NOMO-1 treated with DMSO at 0.1 percent for 48 hours (cell line): ENCODE results near the gene LIN54.
A peak's percentile ranks its signal among the peaks of the same experiment; 100 is the strongest.
"Not testable (repeated sequence)": the region's sequence is repeated elsewhere in the genome, so short reads cannot be mapped to it uniquely, and the experiment has no call there.

Source experiments
- DNase-seq: peaks from one replicate; lab custom pipeline; 2025; ENCODE audit not compliant: unreplicated experiment; lab: John Stamatoyannopoulos, UW

Gene LIN54

DNA sequence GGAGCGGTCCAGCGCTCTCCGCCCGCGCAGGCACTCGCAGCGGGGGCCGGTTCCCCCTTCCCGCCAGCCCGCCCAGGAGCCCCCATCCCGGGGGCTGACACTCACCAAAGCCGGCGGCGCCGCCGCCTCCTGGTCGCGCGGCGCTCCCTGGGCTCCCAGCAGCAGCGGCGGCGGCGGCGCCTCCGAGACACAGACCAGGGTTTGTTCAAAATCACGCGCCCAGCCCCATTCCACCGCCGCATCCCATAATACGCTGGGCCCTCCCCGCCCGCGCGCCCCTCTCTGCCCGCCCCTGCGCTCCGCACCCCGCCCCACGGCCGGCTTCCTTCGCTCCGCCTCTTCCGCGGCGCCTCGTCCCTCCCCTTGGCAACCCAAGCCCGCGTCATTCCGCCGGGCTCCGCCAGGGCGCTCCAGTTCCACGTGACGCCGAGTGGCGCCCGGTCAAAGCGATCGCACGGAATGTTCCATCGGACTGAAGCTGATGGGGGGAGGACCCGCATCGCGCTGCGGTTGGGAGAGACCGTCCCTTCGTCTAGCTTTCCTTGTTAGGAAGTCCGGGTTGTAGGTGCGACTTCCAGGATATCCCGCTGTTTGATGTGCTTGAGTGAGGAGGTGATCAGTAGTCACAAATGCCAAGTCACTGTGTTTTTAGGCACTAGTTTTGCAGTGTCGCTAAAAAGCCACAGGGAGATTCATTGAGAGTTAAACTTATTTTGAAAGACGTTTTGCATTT is 2.2 kb upstream of the LIN54 start:
- peak; percentile 95 for DNase-seq

DNA sequence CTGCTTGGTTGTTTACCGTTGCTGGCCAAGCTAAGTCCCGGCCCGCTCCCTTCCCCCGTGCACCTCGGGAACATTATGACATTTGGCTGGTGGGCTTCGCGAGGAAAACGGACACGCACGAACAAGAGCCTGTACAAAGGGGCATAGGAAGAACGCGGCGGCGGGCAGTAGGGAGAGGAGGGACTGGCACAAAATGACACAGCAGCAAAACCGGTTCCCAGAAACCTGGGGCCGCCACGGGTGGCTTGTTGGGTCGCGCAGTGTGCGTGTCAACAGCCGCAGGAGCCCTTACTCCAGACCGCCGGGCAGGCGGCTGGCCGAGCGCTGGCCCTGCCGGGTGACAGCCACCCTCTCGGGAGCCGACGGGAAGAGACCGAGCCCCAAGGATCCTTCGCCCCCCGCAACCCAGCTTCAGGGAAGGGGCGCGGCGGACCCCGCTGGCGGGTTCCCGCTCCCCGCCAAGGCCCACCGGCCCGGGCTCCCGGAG is 1.6 kb upstream of the LIN54 start:
- no peak for DNase-seq

DNA sequence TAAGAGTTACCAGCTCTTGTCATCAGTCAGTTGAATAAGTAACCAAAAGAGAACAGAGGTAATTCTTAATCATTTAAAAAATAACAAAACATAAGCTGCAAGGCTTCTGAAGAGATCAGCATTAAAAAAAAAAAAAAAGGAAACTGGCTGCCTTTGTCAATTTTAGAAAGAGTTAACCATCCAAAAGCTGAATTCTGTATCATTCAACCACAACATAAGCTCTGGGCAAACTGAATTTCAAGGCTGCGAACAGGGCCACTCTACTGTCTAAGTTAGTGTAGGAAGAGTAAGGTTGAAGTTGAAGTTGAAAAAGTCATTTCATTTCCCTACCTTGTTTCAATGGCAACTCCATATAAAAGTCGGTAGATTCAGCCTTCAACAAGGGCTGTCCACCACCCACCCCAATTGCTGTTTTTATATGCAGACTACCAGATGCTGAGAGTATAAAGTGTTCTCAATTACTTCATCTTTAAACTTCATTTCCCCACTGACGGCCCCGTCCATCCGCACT is 1.1 kb upstream of the LIN54 start:
- DNase-seq: peak; percentile 28

DNA sequence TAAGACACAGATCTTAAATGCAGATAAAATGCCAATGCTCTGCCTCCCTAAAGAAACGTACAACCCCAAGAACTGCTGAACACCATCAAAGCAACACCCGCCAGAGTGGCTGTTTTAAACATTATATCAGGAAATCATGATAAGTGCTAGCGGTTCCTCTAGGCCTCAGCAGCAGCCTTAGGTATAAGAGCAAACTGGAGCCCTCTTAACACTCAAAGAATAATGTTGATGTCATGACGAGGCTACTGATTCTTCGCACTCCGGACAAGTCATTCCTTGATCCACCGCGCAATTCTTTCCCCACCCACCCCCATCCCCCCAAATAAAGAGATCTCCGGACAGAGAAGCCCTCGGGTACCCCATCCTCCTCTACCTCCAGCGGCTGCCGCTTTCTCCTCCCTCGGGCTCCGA is 507 bp downstream of the LIN54 start:
- no peak for DNase-seq

DNA sequence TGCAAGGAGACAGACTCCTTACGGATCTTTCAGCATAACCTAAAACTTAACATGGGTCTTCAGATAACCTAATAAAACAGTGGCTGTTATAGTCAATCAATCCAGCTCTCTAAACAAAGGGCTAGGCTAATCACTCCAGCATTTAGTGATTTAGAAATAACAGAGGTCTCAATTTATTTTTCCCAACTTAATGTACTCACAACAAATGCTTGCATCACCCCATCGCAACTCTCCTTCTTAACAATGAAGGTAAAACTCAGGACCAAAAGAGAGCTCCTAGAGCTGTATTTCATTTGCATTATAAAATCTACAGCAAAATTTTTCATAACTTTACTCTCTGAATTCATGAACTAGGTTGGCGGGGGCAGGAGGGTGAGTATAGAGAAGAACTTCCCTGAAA is 1.1 kb downstream of the LIN54 start:
- DNase-seq: peak; percentile 9

DNA sequence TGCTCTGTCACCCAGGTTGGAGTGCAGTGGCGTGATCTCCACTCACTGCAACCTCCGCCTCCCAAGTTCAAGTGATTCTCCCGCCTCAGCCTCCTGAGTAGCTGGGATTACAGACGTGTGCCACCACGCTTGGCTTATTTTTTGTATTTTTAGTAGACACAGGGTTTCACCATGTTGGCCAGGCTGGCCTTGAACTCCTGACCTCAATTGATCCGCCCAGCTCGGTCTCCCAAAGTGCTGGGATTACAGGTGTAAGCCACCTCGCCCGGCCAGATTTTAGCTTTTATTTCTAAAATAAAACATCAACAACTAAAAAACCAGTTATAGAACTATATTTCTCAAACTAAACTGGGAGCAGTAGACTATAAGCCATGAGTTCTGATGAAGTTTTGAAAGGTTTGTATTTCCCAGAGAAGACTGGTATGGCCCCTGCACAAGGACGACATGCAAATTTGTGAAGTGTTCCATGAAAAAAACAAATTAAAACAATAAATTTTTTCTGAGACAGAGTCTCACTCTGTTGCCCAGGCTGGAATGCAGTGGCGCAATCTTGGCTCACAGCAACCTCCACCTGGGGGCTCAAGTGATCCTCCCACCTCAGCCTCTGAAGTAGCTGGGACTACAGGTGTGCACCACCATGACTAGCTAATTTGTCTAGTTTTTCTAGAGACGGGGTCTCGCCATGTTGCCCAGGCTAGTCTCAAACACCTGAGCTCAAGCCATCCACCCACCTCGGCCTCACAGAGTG is 7.4 kb downstream of the LIN54 start:
- not testable (repeated sequence) for DNase-seq

DNA sequence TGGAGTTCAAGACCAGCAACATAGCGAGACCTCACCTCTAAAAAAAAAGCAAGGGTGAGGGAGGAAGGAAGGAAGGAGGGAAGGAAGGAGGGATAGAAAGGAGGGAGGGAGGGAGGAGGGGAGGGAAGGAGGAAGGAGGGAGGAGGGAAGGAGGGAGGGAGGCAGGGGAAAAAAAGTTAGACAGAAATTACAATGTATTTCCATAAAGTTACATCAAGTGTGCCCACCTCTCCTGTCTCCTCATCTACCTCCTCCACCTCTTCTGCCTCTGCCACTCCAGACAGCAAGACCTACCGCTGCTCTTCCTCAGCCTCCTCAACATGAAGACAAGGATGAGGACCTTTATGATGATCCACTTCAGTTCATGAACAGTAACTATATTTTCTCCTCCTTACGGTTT is 8.3 kb downstream of the LIN54 start:
- no peak for DNase-seq

DNA sequence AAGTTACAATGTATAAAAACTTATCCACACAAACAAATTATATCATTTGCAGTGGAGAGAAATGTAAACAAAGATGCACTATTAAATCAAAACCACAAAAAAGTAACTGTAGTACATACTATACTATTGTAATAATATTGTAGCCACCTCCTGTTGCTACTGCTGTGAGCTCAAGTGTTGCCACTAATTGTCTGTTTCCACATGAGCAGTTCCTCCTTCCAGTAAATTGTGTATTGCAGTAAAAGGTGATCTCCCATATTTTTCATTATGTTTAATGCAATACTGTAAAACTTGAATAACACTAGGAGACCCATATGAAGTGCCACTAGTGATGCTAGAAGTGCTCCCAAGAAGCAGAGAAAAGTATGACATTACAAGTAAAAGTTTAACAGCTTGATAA is 11.7 kb downstream of the LIN54 start:
- peak; percentile 71 for DNase-seq

DNA sequence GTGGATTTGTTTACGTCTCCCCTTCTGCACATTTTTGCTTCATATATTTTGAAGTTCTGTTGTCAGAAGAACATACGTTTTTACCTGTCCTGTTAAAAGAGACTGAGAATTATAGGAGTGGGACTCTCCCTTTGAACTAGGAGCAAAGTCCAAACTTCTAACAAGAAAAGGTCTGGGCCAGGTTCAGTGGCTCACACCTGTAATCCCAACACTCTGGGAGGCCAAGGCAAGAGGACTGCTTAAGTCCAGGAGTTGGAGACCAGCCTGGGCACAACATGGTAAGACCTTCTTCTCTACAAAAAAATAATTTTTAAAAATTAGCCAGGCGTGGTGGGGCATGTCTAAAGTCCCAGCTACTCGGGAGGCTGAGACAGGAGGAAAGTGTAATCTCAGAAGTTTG is 15.8 kb downstream of the LIN54 start:
- no peak for DNase-seq

DNA sequence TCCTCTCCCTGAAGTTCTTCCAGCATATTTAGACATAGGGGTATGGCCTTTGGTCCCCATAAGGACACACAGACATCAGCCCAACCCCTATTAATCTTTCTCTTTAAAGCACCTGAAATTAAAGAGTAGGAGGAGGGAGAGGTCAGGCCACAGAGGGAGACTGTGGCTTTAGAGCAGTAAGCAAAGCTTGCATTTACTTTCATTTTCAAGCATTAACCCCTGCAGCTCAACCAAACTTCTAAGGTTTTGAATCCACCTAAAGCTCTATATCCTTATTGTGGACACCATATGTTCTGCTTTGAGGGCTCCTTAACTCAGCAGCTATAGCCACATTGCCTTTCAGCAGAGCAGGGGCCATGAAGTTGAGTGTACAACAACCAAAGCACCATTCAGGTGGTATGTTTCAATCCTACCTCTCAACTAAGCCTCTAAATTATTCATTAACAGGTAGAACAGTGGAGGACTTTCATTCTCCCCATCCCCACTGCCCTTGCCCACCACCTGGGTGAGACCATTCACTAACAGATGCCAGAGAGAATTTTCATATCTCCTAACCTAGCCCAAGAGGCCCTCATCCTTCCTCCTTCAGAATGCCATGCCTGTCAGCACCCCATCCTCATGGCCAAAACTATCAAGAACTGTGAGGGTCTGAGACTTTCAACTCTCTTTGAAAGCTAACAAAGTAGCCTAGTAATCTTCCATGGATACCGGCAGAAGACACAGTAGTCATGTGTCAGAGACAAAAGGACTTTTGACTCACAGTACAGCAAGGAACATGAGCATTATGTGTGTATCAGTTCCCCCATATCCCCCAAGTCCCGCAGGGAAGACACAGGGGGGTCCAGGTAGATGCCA is 20.8 kb downstream of the LIN54 start:
- DNase-seq: peak; percentile 23

DNA sequence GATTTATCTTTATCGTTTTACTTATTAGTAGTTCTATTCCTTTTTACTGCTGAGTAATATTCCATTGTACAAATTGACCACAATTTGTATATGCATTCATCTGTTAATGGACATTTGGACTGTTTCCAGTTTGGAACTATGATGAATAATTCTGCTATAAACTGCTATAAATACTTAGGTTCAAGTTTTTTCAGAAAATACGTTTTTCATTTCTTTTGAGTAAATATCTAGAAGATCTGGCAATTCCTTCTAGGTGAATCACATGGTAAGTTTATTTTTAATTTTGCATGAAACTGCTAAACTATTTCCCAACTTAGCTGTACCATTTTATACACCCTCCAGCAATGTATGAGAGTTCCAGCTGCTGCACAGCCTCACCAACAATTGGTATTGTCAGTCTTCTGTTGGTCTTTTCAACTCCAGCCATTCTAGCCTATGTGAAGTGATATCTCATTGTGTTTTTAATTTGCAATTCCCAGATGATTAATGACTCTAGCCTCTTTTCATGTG is 22.2 kb downstream of the LIN54 start:
- DNase-seq: no peak

DNA sequence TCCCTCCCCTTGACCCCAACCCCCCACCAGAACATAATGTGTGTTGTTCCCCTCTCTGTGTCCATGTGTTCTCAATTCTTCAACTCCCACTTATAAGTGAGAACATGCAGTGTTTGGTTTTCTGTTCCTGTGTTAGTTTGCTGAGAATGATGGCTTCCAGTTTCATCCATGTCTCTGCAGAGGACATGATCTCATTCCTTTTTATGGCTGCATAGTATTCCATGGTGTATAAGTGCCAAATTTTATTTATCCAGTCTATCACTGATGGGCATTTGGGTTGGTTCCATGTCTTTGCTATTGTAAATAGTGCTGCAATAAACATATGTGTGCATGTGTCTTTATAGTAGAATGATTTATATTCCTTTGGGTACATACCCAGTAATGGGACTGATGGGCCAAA is 23.1 kb downstream of the LIN54 start:
- DNase-seq: not testable (repeated sequence)

DNA sequence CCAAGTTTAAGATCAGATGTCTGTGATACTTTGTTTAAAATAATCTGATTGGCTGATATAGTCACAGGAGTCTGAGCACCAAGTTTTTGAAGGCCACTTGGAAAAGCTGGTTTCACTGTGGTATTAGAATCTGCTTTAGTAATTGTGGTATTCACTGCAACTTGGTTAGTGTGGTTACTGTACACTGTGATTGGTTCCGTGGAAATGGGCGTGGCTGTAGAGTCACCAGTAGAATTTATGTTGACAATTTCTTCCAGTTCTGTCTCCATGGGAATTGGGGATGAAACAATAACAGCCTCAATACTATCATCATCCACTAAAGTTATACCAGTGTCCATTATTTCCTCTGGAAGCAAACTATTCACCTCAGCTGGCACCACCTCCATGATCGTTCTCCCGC is 26.2 kb downstream of the LIN54 start:
- peak; percentile 9 for DNase-seq

DNA sequence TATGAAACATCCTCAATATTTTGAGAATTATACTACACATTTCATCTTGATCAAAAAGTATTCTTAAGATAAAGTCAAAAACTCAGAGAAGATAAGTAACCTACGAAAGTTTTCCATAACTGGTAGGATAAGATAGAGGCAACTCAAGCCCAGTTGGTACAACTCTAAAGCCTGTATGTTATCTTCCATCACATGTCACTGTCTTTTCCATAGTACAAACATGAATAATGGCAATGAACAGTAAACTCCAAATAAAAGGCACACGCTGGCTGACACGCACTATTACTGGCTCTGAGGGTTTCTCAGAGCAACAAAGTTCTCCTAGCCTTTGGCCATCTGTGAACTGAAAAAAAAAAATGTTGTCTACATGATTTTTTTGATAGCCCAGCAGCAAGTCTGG is 27.2 kb downstream of the LIN54 start:
- no peak for DNase-seq

DNA sequence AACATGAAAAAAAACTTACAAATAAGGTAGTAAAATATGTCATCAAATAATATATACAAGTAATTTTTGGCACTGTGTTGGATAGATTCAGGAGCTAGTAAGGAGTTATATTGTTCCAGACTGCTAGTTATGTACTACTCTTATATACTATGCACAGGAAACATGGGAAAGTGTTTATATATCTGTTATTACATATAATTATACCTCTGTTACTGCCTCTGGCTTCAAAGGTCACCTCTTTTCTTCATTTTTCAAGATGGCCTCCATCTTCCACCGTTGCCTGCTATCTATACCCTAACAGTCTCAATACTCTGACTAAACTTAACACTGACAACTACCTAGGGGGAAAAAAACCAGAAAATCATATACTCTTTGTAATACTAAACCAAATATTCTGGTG is 29.5 kb downstream of the LIN54 start:
- DNase-seq: no peak

DNA sequence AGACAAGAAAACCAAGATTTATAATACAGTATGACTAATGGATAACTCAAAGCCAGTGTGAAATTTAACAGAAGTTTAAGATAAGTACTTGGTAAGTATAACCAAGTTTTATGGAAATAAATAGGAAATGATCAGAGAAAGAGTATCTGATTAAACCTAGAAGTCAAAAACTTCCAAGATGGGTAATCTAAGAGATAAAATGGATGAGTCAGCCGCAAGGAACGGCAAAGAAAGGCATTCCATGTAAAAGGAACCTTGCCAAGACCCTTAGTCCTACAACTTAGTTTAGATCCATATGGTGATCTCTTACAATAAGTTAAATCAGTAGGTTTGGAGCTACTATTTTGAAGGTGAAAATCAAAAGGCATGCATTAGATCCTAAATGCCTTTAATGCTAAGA is 34.8 kb downstream of the LIN54 start:
- DNase-seq: no peak

DNA sequence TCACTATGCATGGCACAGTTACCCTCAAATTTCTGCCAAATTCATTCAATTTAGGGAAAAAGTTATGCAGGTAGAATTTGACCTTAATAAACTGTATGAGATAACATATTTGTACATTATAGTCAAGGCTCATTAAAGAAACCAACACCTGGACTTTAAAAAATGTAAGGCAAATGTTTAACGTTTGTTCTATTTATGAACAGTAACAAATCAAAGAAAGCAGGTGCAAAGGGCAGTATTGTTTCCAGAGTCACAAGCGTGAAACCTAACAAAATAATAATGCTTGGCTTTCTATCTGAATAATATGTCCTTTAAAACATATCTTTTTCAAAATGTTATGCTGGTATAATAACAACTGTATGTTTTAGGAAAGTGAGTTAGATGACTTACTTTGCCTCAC is 41.2 kb downstream of the LIN54 start:
- no peak for DNase-seq

DNA sequence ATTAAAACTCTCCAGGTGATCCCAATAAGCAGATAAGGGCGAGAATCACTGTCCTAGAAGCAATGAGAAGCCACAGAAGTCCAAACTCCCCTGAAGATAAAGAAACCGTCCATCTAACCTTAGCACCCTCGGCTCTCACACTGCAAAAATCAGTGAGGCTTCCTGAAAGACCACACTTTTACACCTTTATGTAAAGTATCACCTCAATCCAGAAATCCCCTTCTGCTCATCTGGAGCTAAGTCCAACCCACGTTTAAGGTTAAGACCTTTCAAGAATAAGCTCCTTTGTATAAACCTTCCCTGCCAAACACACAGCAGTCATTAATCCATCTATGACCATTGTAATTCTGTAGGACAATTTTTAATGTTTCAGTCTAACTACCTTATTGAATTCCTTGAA is 41.7 kb downstream of the LIN54 start:
- DNase-seq: no peak

DNA sequence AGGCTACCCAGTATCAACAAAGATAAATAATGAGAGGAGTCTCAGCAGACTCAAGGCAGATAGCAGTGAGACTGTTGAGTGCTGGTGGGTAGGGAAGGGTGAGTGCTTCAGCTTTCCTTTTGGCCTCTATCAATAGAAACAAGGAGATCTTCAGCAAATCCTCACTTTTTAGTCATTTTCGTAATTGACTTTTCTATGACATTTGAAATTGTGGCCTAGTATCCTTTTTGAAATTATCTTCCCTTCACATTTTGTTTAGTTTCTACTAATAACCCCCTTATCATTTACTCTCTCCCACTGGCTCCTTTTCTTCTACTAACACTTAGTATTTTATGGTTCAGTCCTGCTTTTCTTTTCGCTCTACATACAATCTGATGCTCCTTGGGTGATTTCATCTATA is 44.9 kb downstream of the LIN54 start:
- DNase-seq: no peak

DNA sequence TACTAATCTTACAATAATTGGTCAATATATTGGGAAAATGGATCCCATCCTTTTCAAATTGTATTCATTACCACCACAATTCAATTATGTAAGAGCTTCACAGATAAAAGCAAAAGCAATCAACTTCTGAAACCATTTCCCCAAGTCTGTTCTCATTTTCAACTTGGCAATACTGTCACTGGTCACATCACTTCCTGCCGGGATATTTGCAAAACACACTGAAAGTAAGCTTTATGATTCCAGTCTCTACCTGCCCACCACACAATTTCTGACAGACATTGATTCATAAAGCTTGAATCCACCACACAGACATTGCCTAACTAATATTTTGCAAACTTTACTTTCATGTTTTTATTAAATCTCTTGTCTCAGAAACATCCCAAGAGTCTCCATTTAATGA is 53.6 kb downstream of the LIN54 start:
- peak; percentile 56 for DNase-seq

DNA sequence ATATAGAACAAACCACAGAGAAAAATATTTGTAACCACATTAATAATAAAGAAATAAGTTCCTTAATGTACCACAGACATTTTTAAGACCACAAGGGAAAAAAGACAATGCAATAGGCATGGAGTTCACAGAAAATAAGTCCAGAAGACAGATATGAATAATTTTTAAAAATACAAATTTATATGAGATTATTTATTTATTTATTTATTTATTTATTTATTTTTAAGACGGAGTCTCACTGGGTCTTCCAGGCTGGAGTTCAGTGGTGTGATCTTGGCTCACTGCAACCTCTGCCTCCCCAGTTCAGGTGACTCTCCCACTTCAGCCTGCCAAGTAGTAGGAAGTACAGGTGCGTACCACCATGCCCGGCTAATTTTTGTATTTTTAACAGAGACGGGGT is 56.4 kb downstream of the LIN54 start:
- DNase-seq: no peak
